HG02852 (cell line): ENCODE measurements around the gene DGKA.
A peak's percentile ranks its signal among the peaks of the same experiment; 100 is the strongest.

Experiments
- ATAC-seq: cut with Tn5 transposase; IDR thresholded peaks from one replicate; pipeline ENCODE4 v1.9.1; 2021; ENCODE audit warnings: mild to moderate bottlenecking, moderate library complexity; ENCODE audit not compliant: unreplicated experiment

The DGKA gene

GRCh38 chr12:55931317-55931779 lies 386 bp downstream of the DGKA start:
- no peak for ATAC-seq

- no peak for ATAC-seq
Measured at GRCh38 chr12:55931780-55932550, 1.0 kb downstream of the DGKA start.

GRCh38 chr12:55932551-55932910 lies 1.6 kb downstream of the DGKA start:
- no peak for ATAC-seq

GRCh38 chr12:55933169-55933798 lies 2.3 kb downstream of the DGKA start:
- no peak for ATAC-seq

GRCh38 chr12:55933799-55934742 lies 3.1 kb downstream of the DGKA start:
- ATAC-seq: no peak

- ATAC-seq: no peak
Measured at GRCh38 chr12:55934773-55935172, 3.8 kb downstream of the DGKA start.

GRCh38 chr12:55935738-55936151 lies 4.8 kb downstream of the DGKA start:
- ATAC-seq: no peak

- no peak for ATAC-seq
Measured at GRCh38 chr12:55937981-55938380, 7.0 kb downstream of the DGKA start.

- no peak for ATAC-seq
Measured at GRCh38 chr12:55938826-55939501, 8.0 kb downstream of the DGKA start.

- peak; percentile 98 for ATAC-seq
Measured at GRCh38 chr12:55940065-55940732, 9.2 kb downstream of the DGKA start.

GRCh38 chr12:55942055-55942454 lies 11.1 kb downstream of the DGKA start:
- no peak for ATAC-seq

GRCh38 chr12:55942577-55943136 lies 11.7 kb downstream of the DGKA start:
- ATAC-seq: no peak

GRCh38 chr12:55946553-55946952 lies 15.6 kb downstream of the DGKA start:
- no peak for ATAC-seq

GRCh38 chr12:55955344-55955743 lies 24.4 kb downstream of the DGKA start:
- no peak for ATAC-seq

- ATAC-seq: no peak
Measured at GRCh38 chr12:55955800-55956508, 25.0 kb downstream of the DGKA start.

- ATAC-seq: no peak
Measured at GRCh38 chr12:55957106-55957859, 26.3 kb downstream of the DGKA start.

- ATAC-seq: no peak
Measured at GRCh38 chr12:55963760-55964159, 32.8 kb downstream of the DGKA start.

- ATAC-seq: no peak
Measured at GRCh38 chr12:55965240-55965639, 34.3 kb downstream of the DGKA start.
